Activated T-helper 9 cell treated with anti-CD3 and anti-CD28 coated beads, Interleukin-2, amount 50 U/mL, for 16 hours (primary cell): ENCODE results near the gene DIPK1A.
"Not testable (repeated sequence)": the region's sequence is repeated elsewhere in the genome, so short reads cannot be mapped to it uniquely, and the experiment has no call there.

ENCODE experiments used
- DNase-seq: peaks from one replicate; pipeline ENCODE4 v3.0.0-alpha.2; 2020; ENCODE audit warnings: low read depth

The DIPK1A gene

GRCh38 chr1:92916899-92917298, 44.4 kb downstream of the DIPK1A start:
- DNase-seq: no peak

GRCh38 chr1:92915547-92915946, 45.7 kb downstream of the DIPK1A start:
- no peak for DNase-seq

- DNase-seq: no peak
Observed at GRCh38 chr1:92913093-92913819, 48.0 kb downstream of the DIPK1A start.

GRCh38 chr1:92910081-92910480, 51.2 kb downstream of the DIPK1A start:
- DNase-seq: no peak

GRCh38 chr1:92909321-92909720, 51.9 kb downstream of the DIPK1A start:
- no peak for DNase-seq

GRCh38 chr1:92907949-92908684, 53.1 kb downstream of the DIPK1A start:
- DNase-seq: no peak

GRCh38 chr1:92903765-92904164, 57.5 kb downstream of the DIPK1A start:
- no peak for DNase-seq

GRCh38 chr1:92902406-92902744, 58.9 kb downstream of the DIPK1A start:
- no peak for DNase-seq

- no peak for DNase-seq
Observed at GRCh38 chr1:92901699-92902405, 59.4 kb downstream of the DIPK1A start.

- no peak for DNase-seq
Observed at GRCh38 chr1:92901126-92901525, 60.1 kb downstream of the DIPK1A start.

GRCh38 chr1:92900539-92900938, 60.7 kb downstream of the DIPK1A start:
- no peak for DNase-seq

GRCh38 chr1:92899780-92900179, 61.5 kb downstream of the DIPK1A start:
- DNase-seq: no peak

- DNase-seq: not testable (repeated sequence)
Observed at GRCh38 chr1:92898053-92898452, 63.2 kb downstream of the DIPK1A start.

GRCh38 chr1:92887465-92887864, 73.8 kb downstream of the DIPK1A start:
- DNase-seq: no peak

GRCh38 chr1:92886886-92887419, 74.3 kb downstream of the DIPK1A start:
- DNase-seq: no peak

GRCh38 chr1:92884195-92884594, 77.1 kb downstream of the DIPK1A start:
- DNase-seq: no peak

- DNase-seq: no peak
Observed at GRCh38 chr1:92883297-92883696, 78.0 kb downstream of the DIPK1A start.

- no peak for DNase-seq
Observed at GRCh38 chr1:92882819-92883218, 78.4 kb downstream of the DIPK1A start.

- DNase-seq: no peak
Observed at GRCh38 chr1:92881391-92881790, 79.9 kb downstream of the DIPK1A start.

GRCh38 chr1:92879316-92879968, 81.8 kb downstream of the DIPK1A start:
- DNase-seq: no peak

- no peak for DNase-seq
Observed at GRCh38 chr1:92877792-92878191, 83.5 kb downstream of the DIPK1A start.

GRCh38 chr1:92877081-92877711, 84.1 kb downstream of the DIPK1A start:
- no peak for DNase-seq
